GM19324 (cell line): Measurements from ENCODE around the gene PSMB8.

Experiments
- ATAC-seq: cut with Tn5 transposase; IDR thresholded peaks from one replicate; pipeline ENCODE4 v1.9.1; 2021; ENCODE audit warnings: mild to moderate bottlenecking, moderate library complexity; ENCODE audit not compliant: unreplicated experiment, low FRiP score

Gene PSMB8

GRCh38 chr6:32799740-32800139 lies 44.1 kb downstream of the PSMB8 start:
- ATAC-seq, result no peak

GRCh38 chr6:32799168-32799567 lies 44.7 kb downstream of the PSMB8 start:
- no peak for ATAC-seq

- no peak for ATAC-seq
Measured at GRCh38 chr6:32796848-32797776, 46.7 kb downstream of the PSMB8 start.

- no peak for ATAC-seq
Measured at GRCh38 chr6:32794510-32794909, 49.3 kb downstream of the PSMB8 start.

- ATAC-seq, result no peak
Measured at GRCh38 chr6:32792901-32793435, 50.9 kb downstream of the PSMB8 start.
